GM19193 (cell line): Measurements from ENCODE around the gene PLA2G12A.

Experiments
- POLR2A ChIP-seq: IDR thresholded peaks from 4 replicates; pipeline ENCODE4 v1.6.1; 2011; ENCODE audit not compliant: insufficient read depth, insufficient read length; ENCODE audit errors: extremely low read depth

PLA2G12A gene

GRCh38 chr4:109672169-109672930, 57.5 kb downstream of the PLA2G12A start:
- no peak for TF ChIP-seq POLR2A

DNA sequence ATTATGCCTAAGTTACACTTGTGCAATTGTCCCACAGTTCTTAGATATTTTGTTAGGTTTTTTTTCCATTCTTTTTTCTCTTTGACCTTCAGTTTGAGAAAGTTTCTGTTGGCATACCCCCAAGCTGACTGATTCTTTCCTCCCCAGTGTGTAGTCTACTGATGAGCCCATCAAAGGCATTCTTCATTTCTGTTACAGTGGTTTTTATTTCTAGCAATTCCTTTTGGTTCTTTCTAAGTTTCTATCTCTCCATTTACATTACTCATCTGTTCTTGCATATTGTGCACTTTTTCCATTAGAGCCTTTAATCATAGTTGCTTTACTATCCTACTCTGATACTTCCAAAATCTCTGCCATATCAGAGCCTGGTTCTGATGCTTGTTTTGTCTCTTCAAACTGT, 58.5 kb downstream of the PLA2G12A start:
- no peak for TF ChIP-seq POLR2A

GRCh38 chr4:109665783-109666485, 63.9 kb downstream of the PLA2G12A start:
- no peak for TF ChIP-seq POLR2A

GRCh38 chr4:109662771-109663170, 67.1 kb downstream of the PLA2G12A start:
- no peak for TF ChIP-seq POLR2A

- TF ChIP-seq POLR2A: no peak
These were observed 67.8 kb downstream of the PLA2G12A start for GRCh38 chr4:109662116-109662515.
